Measurements from ENCODE around the gene FBXL16.

The FBXL16 gene

DNA sequence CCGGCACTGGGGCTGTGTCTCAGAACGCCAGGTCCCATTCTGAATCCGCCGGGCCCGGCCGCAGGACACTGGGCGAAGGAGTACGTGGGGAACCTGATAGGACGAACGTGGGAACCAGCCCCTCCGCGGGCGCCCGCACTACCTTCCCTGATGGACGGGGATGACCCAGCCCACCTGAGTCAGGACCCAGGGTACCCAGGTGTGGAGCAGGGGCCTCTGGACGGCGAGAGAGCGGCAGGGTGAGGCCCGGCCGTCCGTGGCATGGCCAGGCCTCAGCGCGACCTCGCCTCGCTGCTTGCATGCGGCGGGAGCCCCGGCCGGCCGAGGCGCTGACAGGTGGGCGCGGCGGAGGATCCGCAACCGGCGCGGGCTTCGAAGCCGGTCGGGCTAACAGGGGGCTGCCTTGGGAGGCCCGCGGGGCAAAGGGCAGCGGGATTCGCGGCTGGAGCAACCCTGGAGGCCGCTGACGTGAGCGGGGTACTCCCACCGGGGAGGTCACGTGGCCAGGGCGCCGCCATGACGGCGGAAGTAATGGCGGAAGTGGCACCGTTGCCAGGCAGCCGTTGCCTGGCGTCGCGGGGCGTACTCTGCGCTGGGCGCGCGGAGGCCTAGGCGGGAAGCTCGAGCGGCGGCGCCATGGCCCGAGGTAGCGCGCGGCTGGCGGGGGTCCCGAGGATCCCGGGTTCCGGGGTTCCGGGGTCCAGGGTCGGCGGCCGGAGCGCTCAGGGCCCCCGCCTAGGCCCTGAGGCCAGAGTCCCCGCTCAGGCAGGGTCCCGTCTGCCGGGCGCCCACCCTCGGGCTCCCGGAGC, 56.6 kb downstream of the FBXL16 start, which contains the start of gene WDR90:
Gene WDR90, plus strand, starts transcription at position 585 of the 809 bp plus-strand sequence. Its CDS starts 52 bp downstream, at position 637.
- TF ChIP-seq PAX5 (IDR thresholded peaks at IDR 0.05; ENCODE audit: insufficient read depth, low read length, severe bottlenecking) (no peak), POLR2AphosphoS5 (IDR thresholded peaks at IDR 0.05; ENCODE audit: low read depth, low read length) (peak; percentile 28; the same call in 1 of the 2 replicates), SPI1 (IDR thresholded peaks at IDR 0.05; ENCODE audit: low read depth, low read length) (peak; percentile 73), POLR2A (IDR thresholded peaks at IDR 0.05; ENCODE audit: low read depth, low read length) (peak; percentile 65; the same call in 1 of the 2 replicates), TAF1 (IDR thresholded peaks at IDR 0.05; ENCODE audit: low read depth, low read length) (no peak), POU2F2 (IDR thresholded peaks at IDR 0.05; ENCODE audit: low read depth, low read length) (peak; percentile 7; the same call in 1 of the 2 replicates)
- DNase-seq (ENCODE audit: insufficient read length, low spot score) (peak; percentile 100), FAIRE-seq (peak; percentile 100)

DNA sequence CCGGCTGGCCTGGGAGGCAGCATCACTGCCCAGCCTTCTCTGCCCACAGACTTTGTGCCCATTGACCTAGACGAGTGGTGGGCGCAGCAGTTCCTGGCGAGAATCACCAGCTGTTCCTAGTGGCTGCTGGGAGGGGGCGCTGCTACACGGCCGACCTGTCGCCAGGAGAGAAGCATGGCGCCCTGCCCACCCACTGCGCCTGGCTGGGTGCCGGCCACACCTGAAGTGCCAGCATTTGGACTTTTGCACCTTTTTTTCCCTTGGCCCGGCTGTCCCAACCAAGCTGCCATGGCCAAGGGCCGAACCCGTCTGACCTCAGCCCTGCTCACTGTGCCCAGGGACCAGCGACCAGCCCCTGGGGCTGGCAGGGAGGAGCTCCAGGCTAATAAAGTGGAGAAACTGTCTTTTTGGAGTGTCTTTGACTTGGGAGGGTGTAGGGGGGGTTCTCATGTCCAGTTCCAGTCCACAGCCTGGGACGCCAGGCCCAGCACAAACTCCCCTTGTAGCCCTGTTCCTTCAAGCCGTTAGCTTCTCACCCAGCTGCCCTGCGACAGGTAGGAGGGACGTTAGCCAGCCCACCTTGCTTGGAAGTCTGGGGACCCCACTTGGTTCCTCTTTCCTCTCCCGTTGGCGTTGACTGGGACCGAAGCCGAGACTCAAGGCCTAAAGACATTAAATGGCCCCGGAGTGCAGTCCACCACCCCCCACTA, 57.4 kb downstream of the FBXL16 start:
- FAIRE-seq (no peak), DNase-seq (ENCODE audit: insufficient read length, low spot score) (peak; percentile 72)
- no peak for TF ChIP-seq POU2F2 (IDR thresholded peaks at IDR 0.05; ENCODE audit: low read depth, low read length)
- TF ChIP-seq TAF1 (IDR thresholded peaks at IDR 0.05; ENCODE audit: low read depth, low read length), result no peak
- no peak; the same call in 1 of the 2 replicates for TF ChIP-seq POLR2AphosphoS5 (IDR thresholded peaks at IDR 0.05; ENCODE audit: low read depth, low read length)
- TF ChIP-seq SPI1 (IDR thresholded peaks at IDR 0.05; ENCODE audit: low read depth, low read length), result no peak
- TF ChIP-seq POLR2A (IDR thresholded peaks at IDR 0.05; ENCODE audit: low read depth, low read length), result no peak
- no peak for TF ChIP-seq PAX5 (IDR thresholded peaks at IDR 0.05; ENCODE audit: insufficient read depth, low read length, severe bottlenecking)

DNA sequence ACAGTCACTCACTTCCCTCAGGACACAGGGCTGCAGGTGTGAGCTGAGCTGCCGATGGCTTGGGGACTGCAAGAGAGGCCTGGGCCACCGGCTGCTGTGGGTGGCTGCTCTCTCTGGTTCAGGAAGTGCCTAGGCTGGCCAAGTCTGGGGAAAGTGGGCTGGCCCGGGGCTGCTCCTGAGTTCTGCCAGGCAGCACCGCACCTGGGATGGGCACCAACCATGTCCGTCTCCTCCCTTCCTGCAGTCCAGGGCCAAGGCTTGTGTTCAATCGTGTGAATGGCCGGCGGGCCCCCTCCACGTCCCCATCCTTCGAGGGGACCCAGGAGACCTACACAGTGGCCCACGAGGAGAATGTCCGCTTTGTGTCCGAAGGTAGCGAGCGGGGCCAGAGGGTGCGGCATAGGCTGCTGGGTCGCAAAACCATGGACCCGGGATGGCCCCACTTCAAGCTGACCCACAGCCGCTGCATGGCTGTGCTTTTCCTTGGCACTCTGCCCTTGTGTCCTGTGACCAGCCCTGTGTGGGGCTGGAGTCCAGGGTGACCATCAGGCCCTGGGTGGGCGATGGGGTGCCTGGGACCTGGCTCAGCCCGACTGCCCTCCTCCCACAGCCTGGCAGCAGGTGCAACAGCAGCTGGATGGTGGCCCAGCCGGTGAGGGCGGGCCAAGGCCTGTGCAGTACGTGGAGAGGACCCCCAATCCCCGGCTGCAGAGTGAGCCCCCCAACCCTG, 58.3 kb downstream of the FBXL16 start:
- no peak for DNase-seq (ENCODE audit: insufficient read length, low spot score)
- TF ChIP-seq PAX5 (IDR thresholded peaks at IDR 0.05; ENCODE audit: insufficient read depth, low read length, severe bottlenecking) (no peak), POLR2AphosphoS5 (IDR thresholded peaks at IDR 0.05; ENCODE audit: low read depth, low read length) (0 out of 2 replicates have a peak, but pooled peaks have one; percentile 13), POLR2A (IDR thresholded peaks at IDR 0.05; ENCODE audit: low read depth, low read length) (no peak), TAF1 (IDR thresholded peaks at IDR 0.05; ENCODE audit: low read depth, low read length) (no peak), SPI1 (IDR thresholded peaks at IDR 0.05; ENCODE audit: low read depth, low read length) (no peak)
- no peak for FAIRE-seq

DNA sequence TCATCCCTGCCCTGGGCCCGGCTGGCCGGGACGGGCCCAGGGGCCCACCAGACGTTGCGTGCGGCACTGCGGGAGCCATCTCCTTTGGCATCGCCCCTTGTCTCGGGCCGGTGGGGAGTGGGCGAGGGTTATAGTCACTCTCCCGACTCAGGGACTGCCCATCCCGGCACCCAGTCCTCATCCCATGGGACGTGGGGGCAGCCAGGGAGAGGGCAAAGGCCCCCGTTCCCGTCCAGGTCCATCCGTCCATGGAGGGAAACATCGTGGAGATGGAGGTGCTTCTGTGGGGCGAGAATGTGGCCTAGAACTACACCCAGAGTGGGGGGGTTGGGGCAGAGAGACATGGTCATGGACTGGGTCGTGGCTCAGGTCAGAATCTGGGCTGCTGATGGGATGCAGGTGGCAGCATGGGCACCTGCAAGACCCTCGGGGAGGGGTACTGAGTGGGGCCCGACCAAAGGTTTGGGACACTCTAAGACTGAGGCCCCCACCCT, 58.9 kb downstream of the FBXL16 start:
- FAIRE-seq (no peak), DNase-seq (ENCODE audit: insufficient read length, low spot score) (no peak)
- 0 out of 2 replicates have a peak, but pooled peaks have one; percentile 33 for TF ChIP-seq POLR2AphosphoS5 (IDR thresholded peaks at IDR 0.05; ENCODE audit: low read depth, low read length)
- TF ChIP-seq POU2F2 (IDR thresholded peaks at IDR 0.05; ENCODE audit: low read depth, low read length), result no peak
- TF ChIP-seq SPI1 (IDR thresholded peaks at IDR 0.05; ENCODE audit: low read depth, low read length), result no peak

DNA sequence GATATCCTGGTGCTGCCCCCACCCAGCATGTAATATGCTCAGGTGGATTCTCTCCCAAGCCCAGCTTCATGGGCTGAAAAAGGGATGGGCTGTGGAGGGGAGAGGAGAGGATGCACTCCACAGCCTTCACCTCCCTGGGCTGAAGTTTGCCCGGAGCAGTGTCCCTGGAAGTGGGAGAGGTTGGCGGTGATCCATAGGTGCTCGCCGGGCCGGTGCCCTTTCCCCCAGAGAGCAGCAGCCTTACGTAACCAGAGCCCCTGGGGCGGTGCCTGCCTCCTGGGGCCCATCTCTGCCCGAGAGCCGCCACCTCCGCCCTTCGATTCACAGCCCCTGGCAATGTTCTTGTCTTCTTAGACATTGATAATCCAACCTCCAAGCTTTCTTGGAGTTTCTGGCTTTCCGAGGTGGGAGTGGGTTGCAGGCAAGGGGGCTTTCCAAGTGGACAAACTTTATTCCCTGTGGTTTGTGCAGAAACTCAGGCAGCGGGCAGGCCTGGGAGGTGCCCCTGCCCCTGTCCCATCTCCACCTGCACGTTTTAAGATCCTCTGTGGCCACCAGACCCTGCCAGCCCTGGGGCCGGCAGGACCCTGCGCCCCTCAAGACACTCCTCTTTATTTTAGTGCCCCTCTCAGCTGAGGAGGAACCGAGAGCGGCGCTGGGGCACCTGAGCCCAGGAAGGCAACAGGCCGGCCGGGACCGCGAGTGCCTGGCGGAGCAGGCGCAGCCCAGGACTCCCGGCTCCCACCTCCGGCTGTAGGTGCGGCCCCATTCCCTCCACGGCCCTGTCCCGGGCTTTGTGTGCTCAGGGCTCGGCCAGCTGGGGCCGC, 59.5 kb downstream of the FBXL16 start:
- TF ChIP-seq TAF1 (IDR thresholded peaks at IDR 0.05; ENCODE audit: low read depth, low read length) (no peak), SPI1 (IDR thresholded peaks at IDR 0.05; ENCODE audit: low read depth, low read length) (no peak), POU2F2 (IDR thresholded peaks at IDR 0.05; ENCODE audit: low read depth, low read length) (no peak), POLR2A (IDR thresholded peaks at IDR 0.05; ENCODE audit: low read depth, low read length) (no peak), PAX5 (IDR thresholded peaks at IDR 0.05; ENCODE audit: insufficient read depth, low read length, severe bottlenecking) (no peak), POLR2AphosphoS5 (IDR thresholded peaks at IDR 0.05; ENCODE audit: low read depth, low read length) (no peak)
- no peak for DNase-seq (ENCODE audit: insufficient read length, low spot score)
- FAIRE-seq, result no peak

DNA sequence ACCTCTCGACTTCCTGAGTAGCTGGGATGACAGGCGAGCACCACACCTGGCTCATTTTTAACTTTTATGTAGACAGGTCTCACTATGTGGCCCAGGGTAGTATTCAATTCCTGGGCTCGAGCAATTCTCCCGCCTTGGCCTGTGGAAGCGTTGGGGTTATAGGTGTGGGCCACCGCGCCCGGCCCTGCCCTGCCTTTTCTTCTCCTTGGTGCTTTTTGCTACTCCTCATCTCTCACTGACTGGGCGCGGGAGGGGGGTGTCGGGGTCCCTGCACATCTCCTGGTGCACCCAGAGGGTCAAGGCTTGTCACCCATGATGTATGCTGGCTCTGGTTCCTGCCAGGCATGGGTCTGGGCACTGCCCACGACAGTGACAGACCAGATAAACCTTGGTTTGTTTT, 61.0 kb downstream of the FBXL16 start:
- no peak for TF ChIP-seq SPI1 (IDR thresholded peaks at IDR 0.05; ENCODE audit: low read depth, low read length)
- no peak for TF ChIP-seq POLR2AphosphoS5 (IDR thresholded peaks at IDR 0.05; ENCODE audit: low read depth, low read length)
- DNase-seq (ENCODE audit: insufficient read length, low spot score), result no peak
- no peak for FAIRE-seq

DNA sequence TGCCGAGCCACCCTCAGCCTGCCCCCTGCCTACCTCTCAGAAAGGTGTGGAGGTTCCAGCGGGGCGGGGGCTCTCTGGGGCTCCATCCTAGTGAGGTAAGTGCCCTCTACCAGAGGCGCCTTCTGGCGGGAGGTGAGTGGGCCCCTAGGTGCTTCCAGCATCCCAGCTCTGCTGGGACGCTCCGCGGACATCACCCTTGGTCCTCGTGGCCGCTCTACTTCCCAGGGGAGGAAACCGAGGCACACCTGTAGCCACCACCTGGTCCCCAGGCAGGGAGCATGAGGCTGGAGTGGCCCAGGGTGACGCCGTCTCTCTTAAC, 62.6 kb downstream of the FBXL16 start:
- no peak for TF ChIP-seq PAX5 (IDR thresholded peaks at IDR 0.05; ENCODE audit: insufficient read depth, low read length, severe bottlenecking)
- DNase-seq (ENCODE audit: insufficient read length, low spot score) (no peak), FAIRE-seq (no peak)
